Measurements from ENCODE around the gene PUM1. TPM values are rescaled to one million over a fixed set of nuclear protein-coding genes. Genes with fewer than 3 reads are reported as not detected.

The PUM1 gene
- total RNA-seq, 1 experiment from 2014 or later: 43.3 TPM

DNA sequence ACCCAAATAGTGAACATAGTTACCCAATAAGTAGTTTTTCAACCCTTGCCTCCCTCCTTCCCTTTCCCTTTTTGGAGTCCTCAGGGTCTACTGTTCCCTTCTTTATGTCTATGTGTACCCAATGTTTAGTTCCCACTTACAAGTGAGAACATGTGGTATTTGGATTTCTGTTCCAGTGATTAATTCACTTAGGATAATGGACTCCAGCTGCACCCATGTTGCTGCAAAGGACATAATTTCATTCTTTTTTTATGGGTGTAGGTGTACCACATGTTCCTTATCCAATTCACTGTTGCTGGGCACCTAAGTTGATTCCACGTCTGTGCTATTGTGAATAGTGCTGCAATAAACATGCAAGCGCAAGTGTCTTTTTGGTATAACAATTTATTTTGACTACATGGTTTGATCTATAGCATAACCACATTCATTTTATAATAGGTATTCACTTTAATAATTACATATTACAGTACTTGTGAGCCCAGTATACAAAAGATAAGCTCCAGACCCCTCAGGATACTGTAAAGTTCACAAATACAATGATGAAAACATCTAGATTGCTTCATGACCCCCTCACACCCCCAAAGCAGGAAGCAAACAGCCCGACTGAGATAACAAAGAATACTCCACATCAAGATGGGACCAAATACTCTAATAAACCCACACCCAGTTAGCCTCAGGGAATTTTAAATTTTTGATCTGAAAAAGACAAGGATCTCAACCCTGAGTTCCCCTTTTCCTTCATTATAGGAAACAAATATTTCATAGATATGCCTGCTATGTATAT lies 45.3 kb downstream of the PUM1 start:
- TF ChIP-seq EZH2 (IDR thresholded peaks at IDR 0.05; ENCODE audit: low read length, unreplicated experiment): no peak
- no peak for TF ChIP-seq EZH2phosphoT487 (IDR thresholded peaks at IDR 0.05; ENCODE audit: borderline replicate concordance, low read length)
- TF ChIP-seq, protein P1, sequence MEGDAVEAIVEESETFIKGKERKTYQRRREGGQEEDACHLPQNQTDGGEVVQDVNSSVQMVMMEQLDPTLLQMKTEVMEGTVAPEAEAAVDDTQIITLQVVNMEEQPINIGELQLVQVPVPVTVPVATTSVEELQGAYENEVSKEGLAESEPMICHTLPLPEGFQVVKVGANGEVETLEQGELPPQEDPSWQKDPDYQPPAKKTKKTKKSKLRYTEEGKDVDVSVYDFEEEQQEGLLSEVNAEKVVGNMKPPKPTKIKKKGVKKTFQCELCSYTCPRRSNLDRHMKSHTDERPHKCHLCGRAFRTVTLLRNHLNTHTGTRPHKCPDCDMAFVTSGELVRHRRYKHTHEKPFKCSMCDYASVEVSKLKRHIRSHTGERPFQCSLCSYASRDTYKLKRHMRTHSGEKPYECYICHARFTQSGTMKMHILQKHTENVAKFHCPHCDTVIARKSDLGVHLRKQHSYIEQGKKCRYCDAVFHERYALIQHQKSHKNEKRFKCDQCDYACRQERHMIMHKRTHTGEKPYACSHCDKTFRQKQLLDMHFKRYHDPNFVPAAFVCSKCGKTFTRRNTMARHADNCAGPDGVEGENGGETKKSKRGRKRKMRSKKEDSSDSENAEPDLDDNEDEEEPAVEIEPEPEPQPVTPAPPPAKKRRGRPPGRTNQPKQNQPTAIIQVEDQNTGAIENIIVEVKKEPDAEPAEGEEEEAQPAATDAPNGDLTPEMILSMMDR (conservative IDR thresholded peaks at IDR 0.05; ENCODE audit: low read depth, low read length): no peak
- BruUV-seq (replicated peaks): no TSS peak
- Histone ChIP-seq H3K79me2 (ENCODE audit: low read length) (peaks cover 98% of the 10 kb centered on the region), H4K20me1 (ENCODE audit: low read length) (peaks cover 82% of the 10 kb centered on the region), H3K9me3 (ENCODE audit: low read length) (no peaks in the 10 kb centered on the region), H3K27me3 (ENCODE audit: low read length) (no peaks in the 10 kb centered on the region), H3K9me2 (replicated peaks; ENCODE audit: low read length) (no peaks in the 10 kb centered on the region), H3K4me2 (ENCODE audit: low read length) (no peak overlapping the region), H3K4me3 (ENCODE audit: low read length) (no peak overlapping the region), H3F3A (ENCODE audit: low read length, unreplicated experiment) (no peaks in the 10 kb centered on the region), H3K9ac (ENCODE audit: low read length) (no peak overlapping the region), H3K36me3 (ENCODE audit: low read depth, low read length) (peaks cover 14% of the 10 kb centered on the region; the same call in 1 of the 2 replicates), H3K27ac (ENCODE audit: low read length) (no peak overlapping the region), H3K4me1 (ENCODE audit: insufficient read depth, low read length) (peaks cover 10% of the 10 kb centered on the region), H2AFZ (ENCODE audit: low read length) (no peak overlapping the region)
- DNase-seq: no peak
- CTCF ChIA-PET: no interaction called here
- POLR2A ChIA-PET (ENCODE audit: unreplicated experiment): no interaction called here
- intact Hi-C loops (cut with micrococcal nuclease): no loop called here
- no peak for ATAC-seq

DNA sequence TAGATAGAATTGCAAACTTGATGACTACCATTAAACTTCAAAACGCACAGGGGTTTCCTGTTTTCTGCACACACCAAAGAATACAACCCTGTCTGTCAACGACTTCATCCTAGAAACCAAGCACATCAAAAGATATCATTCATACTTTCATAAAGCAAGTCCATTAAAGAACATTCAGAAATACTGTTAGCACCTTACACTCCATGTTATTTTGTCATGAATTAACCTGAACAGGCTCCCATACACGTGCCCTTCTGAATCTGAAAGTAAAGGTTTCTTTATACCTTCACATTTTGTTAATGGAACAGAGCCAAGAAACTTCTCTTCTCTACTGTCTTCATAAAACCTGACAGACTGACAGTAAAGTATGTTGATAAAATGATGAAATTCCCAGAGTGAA lies 46.1 kb downstream of the PUM1 start:
- ATAC-seq: no peak
- H3K27me3 ChIP-seq (ENCODE audit: low read length): no peaks in the 10 kb centered on the region
- H3F3A ChIP-seq (ENCODE audit: low read length, unreplicated experiment): no peaks in the 10 kb centered on the region
- BruUV-seq (replicated peaks): no TSS peak
- peaks cover 14% of the 10 kb centered on the region; the same call in 1 of the 2 replicates for H3K36me3 ChIP-seq (ENCODE audit: low read depth, low read length)
- peaks cover 74% of the 10 kb centered on the region for H4K20me1 ChIP-seq (ENCODE audit: low read length)
- no peak for DNase-seq
- TF ChIP-seq, protein P1 (conservative IDR thresholded peaks at IDR 0.05; ENCODE audit: low read depth, low read length): no peak
- TF ChIP-seq EZH2phosphoT487 (IDR thresholded peaks at IDR 0.05; ENCODE audit: borderline replicate concordance, low read length) (no peak), EZH2 (IDR thresholded peaks at IDR 0.05; ENCODE audit: low read length, unreplicated experiment) (no peak)
- peaks cover 98% of the 10 kb centered on the region for H3K79me2 ChIP-seq (ENCODE audit: low read length)
- no peak overlapping the region for H3K4me3 ChIP-seq (ENCODE audit: low read length)
- intact Hi-C loops (cut with micrococcal nuclease): no loop called here
- H2AFZ ChIP-seq (ENCODE audit: low read length): no peak overlapping the region
- no peak overlapping the region for H3K9ac ChIP-seq (ENCODE audit: low read length)
- H3K4me2 ChIP-seq (ENCODE audit: low read length): no peak overlapping the region
- no peaks in the 10 kb centered on the region for H3K9me2 ChIP-seq (replicated peaks; ENCODE audit: low read length)
- POLR2A ChIA-PET (ENCODE audit: unreplicated experiment): no interaction called here
- CTCF ChIA-PET: no interaction called here
- H3K4me1 ChIP-seq (ENCODE audit: insufficient read depth, low read length): peaks cover 2% of the 10 kb centered on the region
- H3K27ac ChIP-seq (ENCODE audit: low read length): no peak overlapping the region
- no peaks in the 10 kb centered on the region for H3K9me3 ChIP-seq (ENCODE audit: low read length)

DNA sequence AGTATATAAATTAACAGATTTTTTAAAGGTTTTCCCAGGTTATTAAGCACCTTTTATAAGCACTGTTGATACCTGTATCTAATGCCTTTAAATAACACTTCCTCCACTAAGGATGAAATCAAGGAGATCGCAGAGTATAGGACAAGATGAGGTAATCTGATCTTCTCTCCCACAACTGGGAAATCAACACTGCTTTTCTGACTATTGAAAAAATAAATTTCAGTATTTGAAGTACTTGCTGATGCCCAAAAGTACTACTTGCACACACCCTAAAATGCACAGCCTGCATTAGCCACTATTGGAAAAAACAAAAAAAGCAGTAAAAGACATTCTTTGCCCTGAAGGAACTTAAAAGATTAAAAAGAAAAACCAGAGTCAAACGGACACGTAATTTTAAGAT lies 48.6 kb downstream of the PUM1 start:
- Histone ChIP-seq H3K36me3 (ENCODE audit: low read depth, low read length) (peaks cover 3% of the 10 kb centered on the region; the same call in 1 of the 2 replicates), H3K4me3 (ENCODE audit: low read length) (no peak overlapping the region), H3F3A (ENCODE audit: low read length, unreplicated experiment) (no peaks in the 10 kb centered on the region), H3K79me2 (ENCODE audit: low read length) (peaks cover 98% of the 10 kb centered on the region), H2AFZ (ENCODE audit: low read length) (no peak overlapping the region), H3K27me3 (ENCODE audit: low read length) (no peaks in the 10 kb centered on the region), H3K9me2 (replicated peaks; ENCODE audit: low read length) (no peaks in the 10 kb centered on the region), H3K4me1 (ENCODE audit: insufficient read depth, low read length) (no peaks in the 10 kb centered on the region), H3K9ac (ENCODE audit: low read length) (no peak overlapping the region), H3K27ac (ENCODE audit: low read length) (no peak overlapping the region), H4K20me1 (ENCODE audit: low read length) (peaks cover 72% of the 10 kb centered on the region), H3K9me3 (ENCODE audit: low read length) (no peaks in the 10 kb centered on the region), H3K4me2 (ENCODE audit: low read length) (no peak overlapping the region)
- no TSS peak for BruUV-seq (replicated peaks)
- TF ChIP-seq EZH2phosphoT487 (IDR thresholded peaks at IDR 0.05; ENCODE audit: borderline replicate concordance, low read length) (no peak), EZH2 (IDR thresholded peaks at IDR 0.05; ENCODE audit: low read length, unreplicated experiment) (no peak)
- TF ChIP-seq, protein P1 (conservative IDR thresholded peaks at IDR 0.05; ENCODE audit: low read depth, low read length): no peak
- DNase-seq (no peak), ATAC-seq (no peak)
- POLR2A ChIA-PET (ENCODE audit: unreplicated experiment): no interaction called here
- intact Hi-C loops (cut with micrococcal nuclease): no loop called here
- CTCF ChIA-PET: no interaction called here
